Endometrial microvascular endothelial cells (primary cell): ENCODE measurements around the gene CASP10. TPM values are rescaled to one million over a fixed set of nuclear protein-coding genes. Genes with fewer than 3 reads are reported as not detected.
"Not testable (repeated sequence)": the region's sequence is repeated elsewhere in the genome, so short reads cannot be mapped to it uniquely, and the experiment has no call there.

Experiments used
- in situ Hi-C: cut with HindIII; loops from 2 replicates; pipeline ENCODE4 v1.10.0; 2017; ENCODE audit warnings: low sequenced_read_pairs, low pct_unique_long_range_greater_than_20kb; ENCODE audit errors: inconsistent ontology term
- total RNA-seq: library from RNA; depleted of rRNA; stranded (reverse); fragments of >200 nt; gene quantifications from one replicate; pipeline ENCODE4 v1.2.3, GENCODE V29; 2015; ENCODE audit errors: inconsistent ontology term

Gene CASP10
- total RNA-seq, 1 donor from 2014 or later, result 19.9 TPM

- in situ Hi-C loops, result loop anchor here (5.0 kb wide), 1 partner anchor 36 kb away; the partner anchor contains the start of gene CFLAR
Observed at GRCh38 chr2:201152999-201153815, 29.7 kb upstream of the CASP10 start.

GRCh38 chr2:201154615-201155399, 28.1 kb upstream of the CASP10 start:
- in situ Hi-C loops, result loop anchor here (5.0 kb wide), 1 partner anchor 38 kb away; the partner anchor contains the start of gene CFLAR

- in situ Hi-C loops, result no loop called here
Observed at GRCh38 chr2:201156036-201156435, 26.9 kb upstream of the CASP10 start.

GRCh38 chr2:201156640-201157039, 26.3 kb upstream of the CASP10 start:
- in situ Hi-C loops, result no loop called here

GRCh38 chr2:201157694-201158093, 25.2 kb upstream of the CASP10 start:
- in situ Hi-C loops, result no loop called here

- in situ Hi-C loops, result no loop called here
Observed at GRCh38 chr2:201158111-201158929, 24.6 kb upstream of the CASP10 start.

GRCh38 chr2:201164166-201164565, 18.8 kb upstream of the CASP10 start:
- in situ Hi-C loops, result no loop called here

GRCh38 chr2:201167546-201167945, 15.4 kb upstream of the CASP10 start:
- in situ Hi-C loops, result no loop called here

GRCh38 chr2:201168496-201168895, 14.4 kb upstream of the CASP10 start:
- in situ Hi-C loops, result not testable (repeated sequence)

- in situ Hi-C loops, result no loop called here
Observed at GRCh38 chr2:201171259-201171814, 11.6 kb upstream of the CASP10 start.

- in situ Hi-C loops, result no loop called here
Observed at GRCh38 chr2:201172279-201172678, 10.7 kb upstream of the CASP10 start.

GRCh38 chr2:201174687-201175086, 8.3 kb upstream of the CASP10 start:
- in situ Hi-C loops, result no loop called here

- in situ Hi-C loops, result no loop called here
Observed at GRCh38 chr2:201176081-201176481, 6.9 kb upstream of the CASP10 start.

- in situ Hi-C loops, result no loop called here
Observed at GRCh38 chr2:201180010-201180409, 2.9 kb upstream of the CASP10 start.

GRCh38 chr2:201183365-201183727, 405 bp downstream of the CASP10 start:
- in situ Hi-C loops, result no loop called here

- in situ Hi-C loops, result not testable (repeated sequence)
Observed at GRCh38 chr2:201183835-201184234, 894 bp downstream of the CASP10 start.

GRCh38 chr2:201184248-201184647, 1.3 kb downstream of the CASP10 start:
- in situ Hi-C loops, result not testable (repeated sequence)

- in situ Hi-C loops, result no loop called here
Observed at GRCh38 chr2:201185863-201186262, 2.9 kb downstream of the CASP10 start.

GRCh38 chr2:201186982-201187381, 4.0 kb downstream of the CASP10 start:
- in situ Hi-C loops, result no loop called here
